IgD-negative memory B cell (primary cell): ENCODE results near the gene MDC1. TPM values are rescaled to one million over a fixed set of nuclear protein-coding genes. Genes with fewer than 3 reads are reported as not detected.

Experiments
- polyA plus RNA-seq: library from polyadenylated mRNA; unstranded; fragments of 300-500 nt; fragmentation: Illumina TruSeq; gene quantifications from one replicate; pipeline ENCODE4 v1.2.3, GENCODE V29; 2021

The MDC1 gene
- polyA plus RNA-seq, 1 donor from 2014 or later = 4.6 TPM

Other genes starting within 250 kb of the MDC1 start
- 2,343 TPM for gene HLA-E, start 227.8 kb downstream of the MDC1 start, polyA plus RNA-seq
- 46.1 TPM for gene GNL1, start 160.8 kb downstream of the MDC1 start, polyA plus RNA-seq
- gene PRR3, start 160.0 kb downstream of the MDC1 start, polyA plus RNA-seq = 8.8 TPM
- gene ABCF1, start 145.8 kb downstream of the MDC1 start, polyA plus RNA-seq = 33.7 TPM
- 28.0 TPM for gene PPP1R10, start 100.0 kb downstream of the MDC1 start, polyA plus RNA-seq
- gene MRPS18B, start 99.4 kb downstream of the MDC1 start, polyA plus RNA-seq = 146 TPM
- gene ATAT1, start 90.4 kb downstream of the MDC1 start, polyA plus RNA-seq = 2.0 TPM
- 26.9 TPM for gene C6orf136, start 70.1 kb downstream of the MDC1 start, polyA plus RNA-seq
- 21.6 TPM for gene DHX16, start 44.3 kb downstream of the MDC1 start, polyA plus RNA-seq
- gene PPP1R18, start 30.6 kb downstream of the MDC1 start, polyA plus RNA-seq = 91.7 TPM
- 56.1 TPM for gene NRM, start 26.3 kb downstream of the MDC1 start, polyA plus RNA-seq
- gene TUBB, start 3.1 kb upstream of the MDC1 start, polyA plus RNA-seq = 156 TPM
- gene FLOT1, start 25.4 kb upstream of the MDC1 start, polyA plus RNA-seq = 97.3 TPM
- 0.73 TPM for gene IER3, start 27.3 kb upstream of the MDC1 start, polyA plus RNA-seq
- gene DDR1, start 167.2 kb upstream of the MDC1 start, polyA plus RNA-seq = 4.6 TPM
- gene GTF2H4, start 190.9 kb upstream of the MDC1 start, polyA plus RNA-seq = 8.4 TPM
- gene VARS2, start 197.0 kb upstream of the MDC1 start, polyA plus RNA-seq = 26.0 TPM
- 0.60 TPM for gene SFTA2, start 214.9 kb upstream of the MDC1 start, polyA plus RNA-seq
- gene MUCL3, start 223.7 kb upstream of the MDC1 start, polyA plus RNA-seq = not detected